Gastroesophageal sphincter (tissue), 4 donors: Measurements from ENCODE around the gene ALK. TPM values are rescaled to one million over a fixed set of nuclear protein-coding genes. Genes with fewer than 3 reads are reported as not detected.

Experiments
- ATAC-seq: fragments of 150-250 bp; one replicate; pipeline ENCODE4 v1.9.1; 2016; ENCODE audit warnings: mild to moderate bottlenecking, moderate library complexity
- H3K27ac ChIP-seq, 4 donors: fragments of 200-600 bp; sonication (generic) in 3 of 4; 1 replicate in 3 of 4; 2 replicates in 1 of 4; pipeline ENCODE4 v1.5.1; 2016 to 2019
- H3K27me3 ChIP-seq: fragments of 200-600 bp; sonication (generic); one replicate; pipeline ENCODE4 v1.5.1; 2019
- H3K36me3 ChIP-seq, 2 donors: fragments of 200-600 bp; sonication (generic); one replicate each; pipeline ENCODE4 v1.5.1; 2019; ENCODE audit warnings: control low read depth in 1 of 2
- H3K4me1 ChIP-seq, 3 donors: fragments of 200-600 bp; sonication (generic); 1 replicate in 2 of 3; 2 replicates in 1 of 3; pipeline ENCODE4 v1.5.1; 2016 to 2019; ENCODE audit warnings: control low read depth in 2 of 3
- H3K4me3 ChIP-seq, 2 donors: fragments of 200-600 bp; sonication (generic); one replicate each; pipeline ENCODE4 v1.5.1; 2019; ENCODE audit warnings: mild to moderate bottlenecking in 1 of 2, moderate library complexity in 1 of 2
- H3K9me3 ChIP-seq, 3 donors: fragments of 200-600 bp; sonication (generic); one replicate each; pipeline ENCODE4 v1.5.1; 2017 to 2019; ENCODE audit warnings: control low read depth in 2 of 3
- CTCF ChIP-seq, 4 experiments: fragments of 200-600 bp in 2 of 4; fragments of 450-650 bp in 2 of 4; sonication (generic) in 1 of 4; IDR thresholded peaks; one replicate each; pipeline ENCODE4 v1.5.1; 2017 to 2019; ENCODE audit warnings: antibody characterized with exemption in 4 of 4, mild to moderate bottlenecking in 2 of 4, moderate library complexity in 2 of 4
- EP300 ChIP-seq: sonication (generic); formaldehyde crosslinking; IDR thresholded peaks from one replicate; pipeline ENCODE4 v1.6.1; 2017; ENCODE audit warnings: antibody characterized with exemption, mild to moderate bottlenecking
- POLR2A ChIP-seq, 2 donors: fragments of 450-650 bp; IDR thresholded peaks; one replicate each; pipeline ENCODE4 v1.6.1; 2017; ENCODE audit warnings: antibody characterized with exemption in 2 of 2, mild to moderate bottlenecking in 2 of 2, moderate library complexity in 1 of 2
- POLR2AphosphoS5 ChIP-seq: sonication (generic); formaldehyde crosslinking; IDR thresholded peaks from one replicate; pipeline ENCODE4 v1.6.1; 2017; ENCODE audit warnings: antibody characterized with exemption
- WGBS, 2 donors: methylation state at CpG; one replicate each; pipeline ENCODE4 v1.1.5; 2018; ENCODE audit warnings: low coverage in 1 of 2; 5-methylcytosine and 5-hydroxymethylcytosine counted together
- total RNA-seq, 4 donors: library from RNA; depleted of rRNA; stranded (reverse); fragments of >200 nt; gene quantifications; one replicate each; pipeline ENCODE4 v1.1.0, GENCODE V29; 2016

Gene ALK
- total RNA-seq, 4 donors from 2014 or later: 0.94 to 1.6 (median 1.1) TPM

GRCh38 chr2:29775937-29776336, 145.4 kb downstream of the ALK start:
- Histone ChIP-seq H3K9me3 (no peaks in the 10 kb centered on the region), H3K4me3 (no peak overlapping the region), H3K27ac (no peak overlapping the region), H3K36me3 (no peaks in the 10 kb centered on the region), H3K4me1 (no peaks in the 10 kb centered on the region), H3K27me3 (no peaks in the 10 kb centered on the region)
- WGBS, 2 donors: 88% methylated on average over 1 of the region's 1 CpG; no CpG with 5 or more reads in 1 of the 2 donors
- no peak for ATAC-seq
- TF ChIP-seq CTCF (IDR thresholded peaks at IDR 0.05): no peak
- TF ChIP-seq EP300: no peak
- TF ChIP-seq POLR2A (IDR thresholded peaks at IDR 0.05): no peak
- no peak for TF ChIP-seq POLR2AphosphoS5

- WGBS, 2 donors: 93 to 96% methylated on average over 4 to 6 of the region's 6 CpGs
- Histone ChIP-seq H3K27me3 (no peaks in the 10 kb centered on the region), H3K27ac (no peak overlapping the region), H3K9me3 (no peaks in the 10 kb centered on the region), H3K4me1 (no peaks in the 10 kb centered on the region), H3K4me3 (no peak overlapping the region), H3K36me3 (no peaks in the 10 kb centered on the region)
- TF ChIP-seq POLR2AphosphoS5 (no peak), CTCF (IDR thresholded peaks at IDR 0.05) (no peak), POLR2A (IDR thresholded peaks at IDR 0.05) (no peak), EP300 (no peak)
- no peak for ATAC-seq
These were observed 146.8 kb downstream of the ALK start for GRCh38 chr2:29774624-29775023.

DNA sequence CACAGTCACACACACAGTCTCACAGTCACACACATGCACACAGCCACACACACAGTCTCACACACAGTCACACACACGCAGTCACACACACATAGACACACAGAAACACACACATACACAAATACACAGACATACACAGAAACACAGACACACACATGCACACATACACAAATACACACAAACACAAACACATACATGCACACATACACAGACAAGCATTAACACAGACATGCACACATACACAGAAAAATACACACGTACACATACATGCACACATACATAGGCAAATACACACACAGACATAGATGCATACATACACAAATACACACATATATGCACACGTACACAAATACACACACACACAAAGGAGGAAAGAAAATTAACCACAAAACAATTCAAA, 150.5 kb downstream of the ALK start:
- Histone ChIP-seq H3K4me3 (no peak overlapping the region), H3K27me3 (no peaks in the 10 kb centered on the region), H3K9me3 (no peaks in the 10 kb centered on the region), H3K4me1 (no peaks in the 10 kb centered on the region), H3K36me3 (no peaks in the 10 kb centered on the region), H3K27ac (no peak overlapping the region)
- ATAC-seq: no peak
- no peak for TF ChIP-seq POLR2AphosphoS5
- no peak for TF ChIP-seq POLR2A (IDR thresholded peaks at IDR 0.05)
- no peak for TF ChIP-seq EP300
- TF ChIP-seq CTCF (IDR thresholded peaks at IDR 0.05): no peak
- 93% methylated on average over 2 to 3 of the region's 3 CpGs for WGBS, 2 donors

DNA sequence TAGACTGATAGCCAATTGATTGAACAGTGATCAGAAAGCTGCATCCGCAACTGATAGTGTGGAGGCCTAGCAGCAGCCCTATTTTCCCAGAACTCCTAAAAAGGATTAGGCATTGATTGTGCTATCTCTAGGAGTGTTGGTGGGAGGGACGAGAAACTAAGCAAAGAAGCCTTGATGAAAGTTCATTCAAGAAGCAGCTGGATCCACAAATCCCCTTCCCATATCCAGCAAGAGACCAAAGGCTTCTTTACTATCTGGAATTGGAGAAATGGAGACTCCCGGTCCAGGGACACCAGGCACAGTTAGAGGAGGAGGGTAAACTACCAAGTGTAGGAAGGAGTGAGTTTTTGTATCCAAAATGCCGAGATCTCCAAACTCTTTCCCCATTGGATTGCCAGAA, 151.5 kb downstream of the ALK start:
- WGBS, 2 donors: 67 to 84% methylated on average over 1 to 4 of the region's 4 CpGs
- H3K27me3 ChIP-seq: no peaks in the 10 kb centered on the region
- H3K27ac ChIP-seq: no peak overlapping the region
- H3K36me3 ChIP-seq: no peaks in the 10 kb centered on the region
- ATAC-seq: no peak
- no peaks in the 10 kb centered on the region for H3K4me1 ChIP-seq
- H3K4me3 ChIP-seq: no peak overlapping the region
- TF ChIP-seq POLR2A (IDR thresholded peaks at IDR 0.05) (no peak), CTCF (IDR thresholded peaks at IDR 0.05) (no peak), EP300 (no peak), POLR2AphosphoS5 (no peak)
- no peaks in the 10 kb centered on the region for H3K9me3 ChIP-seq

GRCh38 chr2:29767606-29768335, 153.6 kb downstream of the ALK start:
- ATAC-seq: no peak
- Histone ChIP-seq H3K27me3 (no peaks in the 10 kb centered on the region), H3K9me3 (no peaks in the 10 kb centered on the region), H3K36me3 (no peaks in the 10 kb centered on the region), H3K4me3 (no peak overlapping the region), H3K27ac (no peak overlapping the region), H3K4me1 (no peaks in the 10 kb centered on the region)
- TF ChIP-seq EP300 (no peak), POLR2AphosphoS5 (no peak), CTCF (IDR thresholded peaks at IDR 0.05) (no peak), POLR2A (IDR thresholded peaks at IDR 0.05) (no peak)
- WGBS, 2 donors: 54 to 62% methylated on average over 7 to 9 of the region's 9 CpGs
